ENCODE measurements around the gene ZNF358.

Gene ZNF358

GRCh38 chr19:7559102-7559501 is 43.2 kb downstream of the ZNF358 start:
- no peak for DNase-seq (ENCODE audit: low read depth)

GRCh38 chr19:7560255-7560654 is 44.4 kb downstream of the ZNF358 start:
- no peak for DNase-seq (ENCODE audit: low read depth)

DNA sequence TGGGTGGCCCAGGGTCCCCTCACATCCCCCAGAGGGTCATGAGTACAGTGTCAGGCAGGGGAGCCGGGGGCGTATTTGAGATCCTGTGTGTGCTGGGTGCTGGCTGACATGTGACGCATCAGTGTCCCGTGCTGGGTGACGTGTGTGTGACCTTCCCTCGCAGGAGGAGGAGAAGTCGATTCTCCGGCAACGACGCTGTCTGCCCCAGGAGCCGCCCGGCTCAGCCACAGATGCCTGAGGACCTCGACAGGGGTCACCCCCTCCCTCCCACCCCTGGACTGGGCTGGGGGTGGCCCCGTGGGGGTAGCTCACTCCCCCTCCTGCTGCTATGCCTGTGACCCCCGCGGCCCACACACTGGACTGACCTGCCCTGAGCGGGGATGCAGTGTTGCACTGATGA is 45.4 kb downstream of the ZNF358 start:
- DNase-seq (ENCODE audit: low read depth) = no peak

GRCh38 chr19:7562646-7563393 is 46.9 kb downstream of the ZNF358 start:
- no peak for DNase-seq (ENCODE audit: low read depth)

GRCh38 chr19:7564866-7565265 is 49.0 kb downstream of the ZNF358 start:
- DNase-seq (ENCODE audit: low read depth) = no peak

DNA sequence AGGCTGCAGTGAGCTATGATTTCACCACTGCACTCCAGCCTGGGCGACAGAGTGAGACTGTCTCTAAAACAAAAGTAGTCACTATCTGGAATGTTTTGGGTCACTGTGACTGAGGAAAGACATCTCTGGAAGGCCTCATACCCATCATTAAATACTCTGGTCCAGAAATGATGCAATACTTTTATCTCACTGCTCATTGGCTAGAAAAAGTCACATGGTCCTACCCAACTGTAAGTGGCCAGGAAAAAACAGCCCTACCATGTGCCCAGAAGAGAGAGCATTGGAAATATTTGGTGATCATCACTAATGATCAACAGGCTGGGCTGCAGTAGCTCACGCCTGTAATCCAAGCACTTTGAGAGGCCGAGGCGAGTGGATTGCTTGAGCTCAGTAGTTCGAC is 49.4 kb downstream of the ZNF358 start:
- DNase-seq (ENCODE audit: low read depth) = no peak
